Right lobe of liver (tissue), 4 donors: ENCODE measurements around the gene FASTK.

Source experiments
- POLR2A ChIP-seq: fragments of 450-650 bp; IDR thresholded peaks from one replicate; pipeline ENCODE4 v1.6.1; 2017; ENCODE audit warnings: antibody characterized with exemption, mild to moderate bottlenecking
- TF ChIP-seq, protein P1 (sequence below), 4 donors: fragments of 200-600 bp in 3 of 4; fragments of 450-650 bp in 1 of 4; IDR thresholded peaks; one replicate each; pipeline versions ENCODE4 v1.5.1 to v1.8.0; 2016 to 2022; ENCODE audit warnings: antibody characterized with exemption in 4 of 4, mild to moderate bottlenecking in 2 of 4
- donor health status: DM: no; HTN: no; CAD: no.
- donor health status: DM: no; HTN: no; CAD: no.
- donor health status: DM: no; HTN: yes; CAD: no.

DNA sequence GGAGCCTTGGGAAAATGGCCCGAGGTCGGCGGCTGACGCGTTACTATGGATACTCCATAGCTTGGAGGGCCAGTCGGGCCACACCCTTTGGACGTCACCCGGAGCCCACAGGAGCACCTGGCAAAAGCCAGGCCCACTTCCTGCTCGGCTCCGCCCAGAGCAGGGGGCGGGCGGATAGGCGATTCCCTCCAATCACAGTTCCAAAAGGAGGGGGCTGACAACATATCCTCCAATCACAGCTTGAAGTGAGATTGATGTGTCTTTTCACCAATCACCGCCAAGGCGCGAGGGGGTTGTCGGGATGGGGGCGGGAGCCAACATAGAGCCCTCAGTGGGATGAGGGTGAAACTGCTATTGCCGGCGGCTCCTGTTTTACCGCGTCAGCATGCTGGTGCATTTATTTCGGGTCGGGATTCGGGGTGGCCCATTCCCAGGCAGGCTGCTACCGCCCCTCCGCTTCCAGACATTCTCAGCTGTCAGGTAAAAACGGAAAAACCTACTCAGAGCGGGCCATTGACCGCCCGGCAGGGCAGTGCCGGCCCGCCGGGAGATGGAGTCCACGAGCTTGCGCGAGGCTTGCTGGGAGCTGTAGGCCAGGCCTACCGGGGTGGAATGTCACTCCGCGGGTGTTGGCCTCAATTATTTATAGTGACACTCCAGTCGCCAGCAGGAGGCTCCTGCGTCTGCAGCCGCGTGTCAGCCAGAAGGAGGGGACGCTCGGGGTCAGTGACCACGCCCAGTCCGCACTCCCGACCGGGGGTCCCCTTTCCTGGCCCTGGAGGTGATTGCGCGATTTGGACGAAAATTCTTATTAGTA, 52.3 kb downstream of the FASTK start, which contains the start of gene ABCB8:
- TF ChIP-seq POLR2A: peak; percentile 62
- TF ChIP-seq, protein P1, sequence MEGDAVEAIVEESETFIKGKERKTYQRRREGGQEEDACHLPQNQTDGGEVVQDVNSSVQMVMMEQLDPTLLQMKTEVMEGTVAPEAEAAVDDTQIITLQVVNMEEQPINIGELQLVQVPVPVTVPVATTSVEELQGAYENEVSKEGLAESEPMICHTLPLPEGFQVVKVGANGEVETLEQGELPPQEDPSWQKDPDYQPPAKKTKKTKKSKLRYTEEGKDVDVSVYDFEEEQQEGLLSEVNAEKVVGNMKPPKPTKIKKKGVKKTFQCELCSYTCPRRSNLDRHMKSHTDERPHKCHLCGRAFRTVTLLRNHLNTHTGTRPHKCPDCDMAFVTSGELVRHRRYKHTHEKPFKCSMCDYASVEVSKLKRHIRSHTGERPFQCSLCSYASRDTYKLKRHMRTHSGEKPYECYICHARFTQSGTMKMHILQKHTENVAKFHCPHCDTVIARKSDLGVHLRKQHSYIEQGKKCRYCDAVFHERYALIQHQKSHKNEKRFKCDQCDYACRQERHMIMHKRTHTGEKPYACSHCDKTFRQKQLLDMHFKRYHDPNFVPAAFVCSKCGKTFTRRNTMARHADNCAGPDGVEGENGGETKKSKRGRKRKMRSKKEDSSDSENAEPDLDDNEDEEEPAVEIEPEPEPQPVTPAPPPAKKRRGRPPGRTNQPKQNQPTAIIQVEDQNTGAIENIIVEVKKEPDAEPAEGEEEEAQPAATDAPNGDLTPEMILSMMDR (IDR thresholded peaks at IDR 0.05): peak; percentile 56 to 66 (median 62)
